Measurements from ENCODE around the gene EHMT2. TPM values are rescaled to one million over a fixed set of nuclear protein-coding genes. Genes with fewer than 3 reads are reported as not detected.
A peak's percentile ranks its signal among the peaks of the same experiment; 100 is the strongest.

The EHMT2 gene
- polyA plus RNA-seq, 2 of the 4 experiments (the other 2 are of a cell fraction): 15.4 to 32.3 TPM

DNA sequence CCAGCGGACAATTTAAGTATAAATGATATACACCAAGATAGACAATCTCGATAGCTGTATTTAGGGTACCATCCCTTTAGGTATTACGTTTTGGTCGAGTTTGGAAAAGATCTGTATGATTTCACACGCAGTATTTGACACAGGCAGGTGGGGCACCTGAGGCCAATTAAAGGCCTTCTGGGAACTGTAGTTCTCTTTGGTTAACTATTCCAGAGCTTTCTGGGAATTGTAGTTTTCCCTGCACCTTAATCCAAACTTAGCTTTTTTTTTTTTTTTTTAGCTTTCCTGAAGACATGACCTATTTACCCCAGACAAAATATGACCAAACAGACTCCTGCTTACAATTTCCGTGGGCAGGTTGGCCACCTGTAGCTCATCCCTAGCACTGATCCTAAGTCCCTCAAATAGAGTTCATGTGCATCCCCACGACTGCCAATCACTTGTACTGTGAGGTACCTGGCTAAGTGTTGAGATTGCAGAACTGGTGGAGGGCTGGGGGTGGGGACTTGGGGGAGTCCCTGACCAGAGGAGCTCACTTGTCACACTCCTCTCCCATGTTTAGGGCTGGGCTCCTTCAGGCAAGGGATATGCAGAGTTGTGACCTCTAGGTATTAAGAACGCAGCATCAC is 999 bp upstream of the EHMT2 start (continued):
- TF ChIP-seq, protein P1, sequence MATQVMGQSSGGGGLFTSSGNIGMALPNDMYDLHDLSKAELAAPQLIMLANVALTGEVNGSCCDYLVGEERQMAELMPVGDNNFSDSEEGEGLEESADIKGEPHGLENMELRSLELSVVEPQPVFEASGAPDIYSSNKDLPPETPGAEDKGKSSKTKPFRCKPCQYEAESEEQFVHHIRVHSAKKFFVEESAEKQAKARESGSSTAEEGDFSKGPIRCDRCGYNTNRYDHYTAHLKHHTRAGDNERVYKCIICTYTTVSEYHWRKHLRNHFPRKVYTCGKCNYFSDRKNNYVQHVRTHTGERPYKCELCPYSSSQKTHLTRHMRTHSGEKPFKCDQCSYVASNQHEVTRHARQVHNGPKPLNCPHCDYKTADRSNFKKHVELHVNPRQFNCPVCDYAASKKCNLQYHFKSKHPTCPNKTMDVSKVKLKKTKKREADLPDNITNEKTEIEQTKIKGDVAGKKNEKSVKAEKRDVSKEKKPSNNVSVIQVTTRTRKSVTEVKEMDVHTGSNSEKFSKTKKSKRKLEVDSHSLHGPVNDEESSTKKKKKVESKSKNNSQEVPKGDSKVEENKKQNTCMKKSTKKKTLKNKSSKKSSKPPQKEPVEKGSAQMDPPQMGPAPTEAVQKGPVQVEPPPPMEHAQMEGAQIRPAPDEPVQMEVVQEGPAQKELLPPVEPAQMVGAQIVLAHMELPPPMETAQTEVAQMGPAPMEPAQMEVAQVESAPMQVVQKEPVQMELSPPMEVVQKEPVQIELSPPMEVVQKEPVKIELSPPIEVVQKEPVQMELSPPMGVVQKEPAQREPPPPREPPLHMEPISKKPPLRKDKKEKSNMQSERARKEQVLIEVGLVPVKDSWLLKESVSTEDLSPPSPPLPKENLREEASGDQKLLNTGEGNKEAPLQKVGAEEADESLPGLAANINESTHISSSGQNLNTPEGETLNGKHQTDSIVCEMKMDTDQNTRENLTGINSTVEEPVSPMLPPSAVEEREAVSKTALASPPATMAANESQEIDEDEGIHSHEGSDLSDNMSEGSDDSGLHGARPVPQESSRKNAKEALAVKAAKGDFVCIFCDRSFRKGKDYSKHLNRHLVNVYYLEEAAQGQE (IDR thresholded peaks at IDR 0.05): no peak
- TF ChIP-seq FOSL2 (IDR thresholded peaks at IDR 0.05) (no peak), FOSL2 (CRISPR knock-in tag; IDR thresholded peaks at IDR 0.05) (no peak), ESRRA (IDR thresholded peaks at IDR 0.05; ENCODE audit: borderline replicate concordance, low read length) (no peak), GATA3 (IDR thresholded peaks at IDR 0.05; ENCODE audit: borderline replicate concordance) (no peak)

DNA sequence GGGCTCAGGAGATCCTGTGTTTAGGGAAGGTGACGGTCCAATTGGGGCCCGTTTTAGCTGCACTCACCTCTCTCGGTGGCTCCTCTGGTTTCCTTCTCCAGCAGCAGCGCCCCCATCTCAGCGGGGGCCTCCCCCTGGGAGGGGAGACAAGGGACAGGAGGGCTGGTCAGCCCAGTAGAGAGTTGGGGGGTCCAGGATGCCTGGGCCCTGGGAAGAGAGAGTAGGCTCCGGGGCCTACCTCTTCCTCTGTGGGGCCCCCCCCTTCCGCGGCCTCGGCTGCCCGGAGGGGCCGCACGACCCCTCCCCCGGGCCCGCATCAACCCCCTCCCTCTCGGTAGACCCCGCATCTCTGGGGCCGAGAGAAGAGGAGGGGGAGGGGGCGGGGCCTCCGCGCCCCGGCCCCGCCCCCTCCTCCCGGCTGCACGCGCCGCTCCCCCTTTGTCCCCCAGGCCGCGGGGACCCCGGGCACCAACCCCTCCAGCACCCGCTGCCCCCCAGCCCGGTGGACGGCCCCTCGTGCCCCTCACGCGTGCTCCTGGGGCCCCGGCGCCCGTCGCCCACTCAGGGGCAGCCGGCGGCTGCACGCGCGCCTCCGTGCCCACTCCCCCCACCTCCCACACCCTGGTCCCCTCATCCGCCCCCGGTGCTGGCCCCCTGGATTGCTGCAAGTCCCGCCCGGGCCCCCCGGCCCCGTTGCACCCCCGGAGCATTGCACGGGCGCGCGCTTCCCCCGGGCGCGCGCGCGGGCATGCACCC is 464 bp downstream of the EHMT2 start:
- Histone ChIP-seq H3K4me2 (peak overlapping the region; percentile 91), H3K27ac (peak overlapping the region; percentile 89 to 96), H3K4me1 (peaks cover 19% of the 10 kb centered on the region), H3K4me3 (peak overlapping the region; percentile 97), H3K9me3 (no peaks in the 10 kb centered on the region)
- WGBS (ENCODE audit: missing lambda C conversion rate): 64% methylated on average over 2 of the region's 62 CpGs
- ATAC-seq (0 out of 6 replicates have a peak, but pooled peaks of 1 of the 2 experiments have one; percentile 1), DNase-seq (ENCODE audit: low read depth in 1 of 2, low spot score in 1 of 2) (no peak), FAIRE-seq (no peak)
- TF ChIP-seq, protein P2, sequence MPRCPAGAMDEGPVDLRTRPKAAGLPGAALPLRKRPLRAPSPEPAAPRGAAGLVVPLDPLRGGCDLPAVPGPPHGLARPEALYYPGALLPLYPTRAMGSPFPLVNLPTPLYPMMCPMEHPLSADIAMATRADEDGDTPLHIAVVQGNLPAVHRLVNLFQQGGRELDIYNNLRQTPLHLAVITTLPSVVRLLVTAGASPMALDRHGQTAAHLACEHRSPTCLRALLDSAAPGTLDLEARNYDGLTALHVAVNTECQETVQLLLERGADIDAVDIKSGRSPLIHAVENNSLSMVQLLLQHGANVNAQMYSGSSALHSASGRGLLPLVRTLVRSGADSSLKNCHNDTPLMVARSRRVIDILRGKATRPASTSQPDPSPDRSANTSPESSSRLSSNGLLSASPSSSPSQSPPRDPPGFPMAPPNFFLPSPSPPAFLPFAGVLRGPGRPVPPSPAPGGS (IDR thresholded peaks at IDR 0.05): 0 out of 3 replicates have a peak, but pooled peaks have one; percentile 28
- peak; percentile 31; the same call in 1 of the 2 replicates for TF ChIP-seq PHF8 (IDR thresholded peaks at IDR 0.05; ENCODE audit: borderline replicate concordance, low read depth)
- TF ChIP-seq EHF (CRISPR knock-in tag; IDR thresholded peaks at IDR 0.05): no peak
- TF ChIP-seq HOXA7 (CRISPR knock-in tag; IDR thresholded peaks at IDR 0.05): no peak
- TF ChIP-seq, protein P3, sequence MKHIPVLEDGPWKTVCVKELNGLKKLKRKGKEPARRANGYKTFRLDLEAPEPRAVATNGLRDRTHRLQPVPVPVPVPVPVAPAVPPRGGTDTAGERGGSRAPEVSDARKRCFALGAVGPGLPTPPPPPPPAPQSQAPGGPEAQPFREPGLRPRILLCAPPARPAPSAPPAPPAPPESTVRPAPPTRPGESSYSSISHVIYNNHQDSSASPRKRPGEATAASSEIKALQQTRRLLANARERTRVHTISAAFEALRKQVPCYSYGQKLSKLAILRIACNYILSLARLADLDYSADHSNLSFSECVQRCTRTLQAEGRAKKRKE (CRISPR knock-in tag; IDR thresholded peaks at IDR 0.05; ENCODE audit: low read depth): no peak
- TF ChIP-seq JUNB (IDR thresholded peaks at IDR 0.05): no peak
- no peak for TF ChIP-seq ZFP36 (IDR thresholded peaks at IDR 0.05; ENCODE audit: borderline replicate concordance, partially characterized antibody)
- no peak for TF ChIP-seq RARB (CRISPR knock-in tag; IDR thresholded peaks at IDR 0.05)
- no peak for TF ChIP-seq KDM1A (IDR thresholded peaks at IDR 0.05; ENCODE audit: low read depth)
- TF ChIP-seq RFX5 (IDR thresholded peaks at IDR 0.05): no peak
- TF ChIP-seq FOSB (CRISPR knock-in tag; IDR thresholded peaks at IDR 0.05): no peak
- TF ChIP-seq RAD21 (conservative IDR thresholded peaks at IDR 0.05 in 1 of 2, IDR thresholded peaks at IDR 0.05 in 1 of 2): no peak
- TF ChIP-seq, protein P4, sequence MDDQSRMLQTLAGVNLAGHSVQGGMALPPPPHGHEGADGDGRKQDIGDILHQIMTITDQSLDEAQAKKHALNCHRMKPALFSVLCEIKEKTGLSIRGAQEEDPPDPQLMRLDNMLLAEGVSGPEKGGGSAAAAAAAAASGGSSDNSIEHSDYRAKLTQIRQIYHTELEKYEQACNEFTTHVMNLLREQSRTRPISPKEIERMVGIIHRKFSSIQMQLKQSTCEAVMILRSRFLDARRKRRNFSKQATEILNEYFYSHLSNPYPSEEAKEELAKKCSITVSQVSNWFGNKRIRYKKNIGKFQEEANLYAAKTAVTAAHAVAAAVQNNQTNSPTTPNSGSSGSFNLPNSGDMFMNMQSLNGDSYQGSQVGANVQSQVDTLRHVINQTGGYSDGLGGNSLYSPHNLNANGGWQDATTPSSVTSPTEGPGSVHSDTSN (IDR thresholded peaks at IDR 0.05): no peak
- no peak for TF ChIP-seq GATA3 (IDR thresholded peaks at IDR 0.05; ENCODE audit: borderline replicate concordance)
- TF ChIP-seq TFCP2L1 (CRISPR knock-in tag; IDR thresholded peaks at IDR 0.05): no peak
- POLR2A ChIA-PET: interaction anchor here (0.6 to 2.1 kb wide), 3 partner anchors 13 to 245 kb away, joined by 3 to 14 read pairs (median 5); partner anchors contain the start of gene CFB
- CTCF ChIA-PET: interaction anchor here (0.6 to 1.9 kb wide), 3 partner anchors 13 to 93 kb away, joined by 3 to 14 read pairs (median 6); no protein-coding TSS in a partner anchor

Data from A549 (cell line).